Tibial nerve (tissue), 4 donors: ENCODE data around the gene MAST2. TPM values are rescaled to one million over a fixed set of nuclear protein-coding genes. Genes with fewer than 3 reads are reported as not detected.

Source experiments
- DNase-seq, 2 donors: peaks; one replicate each; pipeline ENCODE4 v3.0.0-alpha.2; 2019; ENCODE audit warnings: low spot score in 2 of 2
- H3K27ac ChIP-seq, 4 donors: fragments of 200-600 bp; sonication (generic) in 3 of 4; one replicate each; pipeline ENCODE4 v1.5.1; 2017 to 2019; ENCODE audit warnings: mild to moderate bottlenecking in 1 of 4
- H3K27me3 ChIP-seq, 2 donors: fragments of 200-600 bp; sonication (generic) in 1 of 2; one replicate each; pipeline versions ENCODE4 v1.5.1 to v1.6.0; 2017 to 2019
- H3K36me3 ChIP-seq, 3 donors: fragments of 200-600 bp; sonication (generic); one replicate each; pipeline ENCODE4 v1.5.1; 2018 to 2019
- H3K4me1 ChIP-seq, 4 donors: fragments of 200-600 bp; sonication (generic) in 3 of 4; one replicate each; pipeline ENCODE4 v1.5.1; 2017 to 2019
- H3K4me3 ChIP-seq, 4 donors: fragments of 200-600 bp; sonication (generic) in 3 of 4; one replicate each; pipeline ENCODE4 v1.5.1; 2017 to 2019; ENCODE audit warnings: mild to moderate bottlenecking in 1 of 4, moderate library complexity in 1 of 4
- H3K9me3 ChIP-seq, 4 donors: fragments of 200-600 bp; sonication (generic) in 3 of 4; one replicate each; pipeline ENCODE4 v1.5.1; 2017 to 2019
- EP300 ChIP-seq, 2 donors: sonication (generic); formaldehyde crosslinking; IDR thresholded peaks; one replicate each; pipeline ENCODE4 v1.6.1; 2017; ENCODE audit warnings: antibody characterized with exemption in 2 of 2, mild to moderate bottlenecking in 1 of 2
- POLR2A ChIP-seq, 2 donors: fragments of 450-650 bp; IDR thresholded peaks; one replicate each; pipeline ENCODE4 v1.6.1; 2017; ENCODE audit warnings: antibody characterized with exemption in 2 of 2, mild to moderate bottlenecking in 2 of 2, moderate library complexity in 2 of 2
- WGBS, 2 donors: methylation state at CpG; one replicate each; pipeline ENCODE4 v1.1.5; 2018; 5-methylcytosine and 5-hydroxymethylcytosine counted together
- total RNA-seq, 4 donors: library from RNA; depleted of rRNA; stranded (reverse); fragments of >200 nt; gene quantifications; one replicate each; pipeline ENCODE4 v1.1.0, GENCODE V29; 2016
- TF ChIP-seq, protein P1 (sequence below), 5 experiments: fragments of 200-600 bp in 3 of 5; fragments of 450-650 bp in 2 of 5; sonication (generic) in 3 of 5; IDR thresholded peaks; one replicate each; pipeline ENCODE4 v1.5.1; 2016 to 2019; ENCODE audit warnings: antibody characterized with exemption in 5 of 5, mild to moderate bottlenecking in 3 of 5, moderate library complexity in 2 of 5

Gene MAST2
- total RNA-seq = 100 to 1,000 TPM in 1 of 4 donors, 10 to 100 TPM in 3; 38.0 to 122 (median 57.1) TPM

DNA sequence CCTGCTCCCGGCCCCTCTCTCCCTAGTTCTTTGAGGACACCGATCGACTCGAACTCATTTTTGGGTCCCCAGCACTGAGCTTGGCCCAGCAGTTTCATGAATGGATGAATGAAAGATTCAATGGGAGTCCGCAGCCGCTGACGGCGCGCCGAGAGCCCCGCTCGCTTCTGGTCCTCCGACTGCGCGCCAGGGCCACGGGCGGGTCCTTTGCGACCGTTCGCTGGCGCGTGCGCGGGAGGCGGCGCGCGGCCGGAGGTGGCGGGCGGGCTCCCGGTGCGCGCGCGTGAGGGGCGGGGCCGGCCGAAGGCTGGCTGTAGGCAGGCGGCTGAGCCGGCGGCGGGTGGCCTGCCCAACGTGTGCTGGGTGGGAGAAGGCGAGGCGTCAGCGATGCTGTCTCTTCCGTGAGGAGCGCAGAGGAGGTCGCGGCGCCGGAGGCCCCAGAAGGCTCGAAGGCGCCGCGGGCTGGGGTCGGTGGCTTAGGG is at the start of gene MAST2:
Gene MAST2, plus strand, starts transcription at position 314 of the 482 bp plus-strand sequence. CDS start 284 bp downstream, outside the sequence.
- TF ChIP-seq POLR2A (IDR thresholded peaks at IDR 0.05) = peak; percentile 82 to 91
- peak in 1 of 2 donors; percentile 53 for TF ChIP-seq EP300 (IDR thresholded peaks at IDR 0.05)
- TF ChIP-seq, protein P1, sequence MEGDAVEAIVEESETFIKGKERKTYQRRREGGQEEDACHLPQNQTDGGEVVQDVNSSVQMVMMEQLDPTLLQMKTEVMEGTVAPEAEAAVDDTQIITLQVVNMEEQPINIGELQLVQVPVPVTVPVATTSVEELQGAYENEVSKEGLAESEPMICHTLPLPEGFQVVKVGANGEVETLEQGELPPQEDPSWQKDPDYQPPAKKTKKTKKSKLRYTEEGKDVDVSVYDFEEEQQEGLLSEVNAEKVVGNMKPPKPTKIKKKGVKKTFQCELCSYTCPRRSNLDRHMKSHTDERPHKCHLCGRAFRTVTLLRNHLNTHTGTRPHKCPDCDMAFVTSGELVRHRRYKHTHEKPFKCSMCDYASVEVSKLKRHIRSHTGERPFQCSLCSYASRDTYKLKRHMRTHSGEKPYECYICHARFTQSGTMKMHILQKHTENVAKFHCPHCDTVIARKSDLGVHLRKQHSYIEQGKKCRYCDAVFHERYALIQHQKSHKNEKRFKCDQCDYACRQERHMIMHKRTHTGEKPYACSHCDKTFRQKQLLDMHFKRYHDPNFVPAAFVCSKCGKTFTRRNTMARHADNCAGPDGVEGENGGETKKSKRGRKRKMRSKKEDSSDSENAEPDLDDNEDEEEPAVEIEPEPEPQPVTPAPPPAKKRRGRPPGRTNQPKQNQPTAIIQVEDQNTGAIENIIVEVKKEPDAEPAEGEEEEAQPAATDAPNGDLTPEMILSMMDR (IDR thresholded peaks at IDR 0.05) = peak in 2 of 5 experiments; percentile 26 to 30
- Histone ChIP-seq H3K36me3 (peaks cover 0 to 5% (median 0%) of the 10 kb centered on the region in 3 donors), H3K4me3 (peak within 1 kb of the TSS; percentile 39 to 60 (median 49)), H3K27ac (peak within 1 kb of the TSS; percentile 49 to 87 (median 82)), H3K9me3 (no peaks in the 10 kb centered on the region), H3K4me1 (peaks cover 0 to 28% (median 10%) of the 10 kb centered on the region in 4 donors), H3K27me3 (no peaks in the 10 kb centered on the region)
- DNase-seq = peak; percentile 67 to 76
- WGBS, 2 donors = 0 to 1% methylated on average over 17 to 24 of the region's 58 CpGs

DNA sequence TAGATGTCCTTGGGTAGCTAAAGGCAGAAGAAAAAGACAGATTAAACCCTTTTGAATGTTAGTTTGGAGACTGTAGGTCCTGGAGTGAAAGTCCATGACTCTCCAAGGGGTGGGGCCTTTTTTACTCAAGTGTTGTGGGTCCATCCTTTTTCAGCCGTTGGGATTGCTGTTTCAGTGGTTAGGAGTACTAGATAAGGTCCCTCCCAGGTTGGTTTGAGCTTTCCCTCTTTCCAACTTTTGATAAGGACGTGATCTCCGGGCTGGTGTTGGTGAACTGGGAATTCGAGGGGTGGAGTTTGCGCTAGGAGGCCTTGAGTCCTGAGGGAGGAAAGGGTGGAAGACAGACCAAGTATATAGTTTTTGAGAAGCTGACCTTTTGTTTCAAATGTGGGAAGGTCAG is 47.7 kb upstream of the MAST2 start:
- Histone ChIP-seq H3K36me3 (no peaks in the 10 kb centered on the region), H3K4me3 (no peak overlapping the region), H3K4me1 (peaks cover 0 to 12% (median 6%) of the 10 kb centered on the region in 4 donors), H3K27ac (no peak overlapping the region), H3K27me3 (no peaks in the 10 kb centered on the region), H3K9me3 (peaks cover 0 to 5% (median 0%) of the 10 kb centered on the region in 4 donors)
- TF ChIP-seq EP300 (IDR thresholded peaks at IDR 0.05) (no peak), POLR2A (IDR thresholded peaks at IDR 0.05) (no peak)
- TF ChIP-seq, protein P1 (IDR thresholded peaks at IDR 0.05) = no peak
- WGBS, 2 donors = 81 to 92% methylated on average over 5 of the region's 5 CpGs
- no peak for DNase-seq

DNA sequence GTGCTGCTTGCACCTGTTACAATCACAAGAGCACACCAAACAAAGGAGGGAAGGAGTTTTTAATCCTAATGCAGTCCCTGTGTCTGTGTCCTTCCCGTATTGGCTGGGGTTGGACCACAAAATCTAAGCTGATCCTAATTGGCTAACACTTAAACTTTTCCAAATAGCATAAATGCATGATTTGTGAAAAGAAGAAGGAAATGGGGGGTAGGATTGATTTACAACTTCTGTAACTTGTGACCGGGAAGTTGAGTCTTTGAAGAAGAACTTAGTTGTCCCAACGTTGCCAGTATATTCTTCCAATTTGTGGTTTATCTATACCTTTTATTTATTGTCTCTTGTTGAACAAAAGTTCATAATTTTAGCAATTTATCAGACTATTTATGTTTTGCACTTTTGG is 41.1 kb upstream of the MAST2 start:
- TF ChIP-seq POLR2A (IDR thresholded peaks at IDR 0.05) = no peak
- no peak for TF ChIP-seq EP300 (IDR thresholded peaks at IDR 0.05)
- TF ChIP-seq, protein P1 (IDR thresholded peaks at IDR 0.05) = no peak
- Histone ChIP-seq H3K27ac (no peak overlapping the region), H3K36me3 (no peaks in the 10 kb centered on the region), H3K27me3 (no peaks in the 10 kb centered on the region), H3K4me1 (no peaks in the 10 kb centered on the region), H3K9me3 (no peaks in the 10 kb centered on the region), H3K4me3 (no peak overlapping the region)
- WGBS, 2 donors = 55 to 56% methylated on average over 3 of the region's 3 CpGs
- DNase-seq = no peak

DNA sequence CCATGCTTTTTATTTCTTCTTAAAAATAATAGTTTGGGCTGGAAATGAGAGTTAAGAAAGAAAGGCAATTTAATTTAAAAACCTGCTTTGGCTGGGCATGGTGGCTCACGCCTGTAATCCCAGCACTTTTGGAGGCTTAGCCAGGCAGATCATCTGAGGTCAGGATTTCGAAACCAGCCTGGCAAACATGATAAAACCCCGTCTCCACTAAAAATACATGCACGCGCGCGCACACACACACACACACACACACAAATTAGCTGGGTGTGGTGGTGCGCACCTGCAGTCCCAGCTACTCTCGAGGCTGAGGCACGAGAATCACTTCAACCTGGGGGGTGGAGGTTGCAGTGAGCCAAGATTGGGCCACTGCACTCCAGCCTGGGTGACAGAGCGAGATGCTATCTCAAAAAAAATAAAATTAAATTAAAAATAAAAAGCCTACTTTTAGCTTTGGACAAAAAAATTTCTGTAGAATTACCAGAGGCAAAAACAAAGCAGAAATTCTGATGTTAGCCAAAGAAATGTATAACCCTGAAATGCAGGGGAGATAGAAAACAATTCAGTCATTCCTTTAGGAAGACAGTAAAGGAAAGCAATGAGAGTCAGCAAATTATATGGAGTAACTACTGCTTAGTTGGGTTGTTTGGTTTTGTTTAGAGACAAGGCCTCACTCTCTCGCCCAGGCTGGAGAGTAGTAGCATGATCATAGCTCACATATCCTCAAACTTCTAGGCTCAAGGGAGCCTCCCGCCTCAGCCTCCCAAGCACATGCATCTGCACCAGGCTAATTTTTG is 37.2 kb upstream of the MAST2 start:
- Histone ChIP-seq H3K27ac (no peak overlapping the region), H3K4me1 (no peaks in the 10 kb centered on the region), H3K36me3 (no peaks in the 10 kb centered on the region), H3K27me3 (no peaks in the 10 kb centered on the region), H3K9me3 (no peaks in the 10 kb centered on the region), H3K4me3 (no peak overlapping the region)
- 78 to 83% methylated on average over 13 of the region's 13 CpGs for WGBS, 2 donors
- TF ChIP-seq, protein P1 (IDR thresholded peaks at IDR 0.05) = no peak
- peak in 1 of 2 donors; percentile 31 for TF ChIP-seq EP300 (IDR thresholded peaks at IDR 0.05)
- DNase-seq = peak; percentile 20 to 30

DNA sequence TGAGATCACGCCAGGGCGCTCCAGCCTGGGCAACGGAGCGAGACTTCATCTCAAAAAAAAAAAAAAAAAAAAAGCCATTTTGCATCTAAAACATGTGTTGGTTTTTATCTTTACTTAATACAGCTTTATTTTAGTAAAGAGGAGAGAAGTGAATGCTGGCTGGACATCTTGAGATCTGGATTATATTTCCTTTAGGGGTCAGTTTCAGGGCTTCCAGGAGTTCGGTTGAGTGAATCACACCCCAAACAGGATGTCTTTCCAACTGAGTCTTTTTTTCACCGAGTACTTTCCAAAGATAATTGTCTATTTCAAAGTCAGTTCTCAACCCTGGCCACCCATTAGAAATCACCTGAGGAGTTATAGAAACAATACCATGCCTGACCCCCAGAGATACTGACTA is 36.4 kb upstream of the MAST2 start:
- peak overlapping the region in 1 of 4 donors; percentile 36 for H3K27ac ChIP-seq
- H3K36me3 ChIP-seq = no peaks in the 10 kb centered on the region
- no peaks in the 10 kb centered on the region for H3K27me3 ChIP-seq
- no peaks in the 10 kb centered on the region for H3K9me3 ChIP-seq
- H3K4me1 ChIP-seq = no peaks in the 10 kb centered on the region
- H3K4me3 ChIP-seq = no peak overlapping the region
- WGBS, 2 donors = 50 to 66% methylated on average over 6 of the region's 6 CpGs
- peak in 1 of 2 donors; percentile 6 for DNase-seq
- TF ChIP-seq EP300 (IDR thresholded peaks at IDR 0.05) (no peak), POLR2A (IDR thresholded peaks at IDR 0.05) (no peak)
- TF ChIP-seq, protein P1 (IDR thresholded peaks at IDR 0.05) = no peak
